WTC11 (cell line): ENCODE data around the gene NCKAP5. TPM values are rescaled to one million over a fixed set of nuclear protein-coding genes. Genes with fewer than 3 reads are reported as not detected.

Experiments used
- ATAC-seq: fragments of 200-7000 bp; cut with Tn5 transposase; 2 replicates; pipeline ENCODE4 v1.10.0; 2021; ENCODE audit warnings: mild to moderate bottlenecking, moderate library complexity
- CTCF ChIA-PET: fragments of 300-600 bp; sonication (Branson Sonifier 250); formaldehyde crosslinking; loops from one replicate; lab custom pipeline; 2021; ENCODE audit warnings: antibody characterized with exemption; lab: Charles Lee
- POLR2A ChIA-PET: fragments of 350-600 bp; sonication (Branson Sonifier 250); formaldehyde crosslinking; loops from one replicate; lab custom pipeline; 2021; ENCODE audit warnings: antibody characterized with exemption; lab: Charles Lee
- DNase-seq: peaks from one replicate; pipeline ENCODE4 v3.0.0; 2021; ENCODE audit warnings: low spot score
- H3K27ac Mint-ChIP-seq: 2 replicates; pipeline ENCODE4 v1.8.0; 2021; ENCODE audit warnings: mixed read lengths
- H3K27me3 Mint-ChIP-seq: 2 replicates; pipeline ENCODE4 v1.8.0; 2021; ENCODE audit warnings: low read depth, mild to moderate bottlenecking, moderate library complexity, mixed read lengths
- H3K36me3 Mint-ChIP-seq: 2 replicates; pipeline ENCODE4 v1.8.0; 2021; ENCODE audit warnings: mixed read lengths
- H3K4me1 Mint-ChIP-seq: 2 replicates; pipeline ENCODE4 v1.8.0; 2022; ENCODE audit warnings: mixed read lengths
- H3K4me3 Mint-ChIP-seq: 2 replicates; pipeline ENCODE4 v1.8.0; 2021; ENCODE audit warnings: mild to moderate bottlenecking, moderate library complexity, mixed read lengths
- H3K9me3 Mint-ChIP-seq: 2 replicates; pipeline ENCODE4 v1.8.0; 2021; ENCODE audit warnings: mixed read lengths
- AR ChIP-seq: fragments of 250-450 bp; sonication (Bioruptor Pico); IDR thresholded peaks from 2 replicates; pipeline ENCODE4 v1.9.0; 2021; ENCODE audit warnings: mild to moderate bottlenecking
- ATF3 ChIP-seq: sonication (generic); formaldehyde crosslinking; conservative IDR thresholded peaks from 2 replicates; pipeline ENCODE4 v1.8.1; 2022; ENCODE audit warnings: mild to moderate bottlenecking, missing genetic modification reagents
- ATF6 ChIP-seq: sonication (generic); formaldehyde crosslinking; IDR thresholded peaks from 2 replicates; pipeline ENCODE4 v1.8.1; 2023; ENCODE audit warnings: mild to moderate bottlenecking, missing genetic modification reagents
- CREM ChIP-seq: sonication (generic); formaldehyde crosslinking; IDR thresholded peaks from 2 replicates; pipeline ENCODE4 v1.8.1; 2022; ENCODE audit warnings: mild to moderate bottlenecking, missing genetic modification reagents, moderate library complexity
- E2F4 ChIP-seq: sonication (generic); formaldehyde crosslinking; IDR thresholded peaks from 2 replicates; pipeline ENCODE4 v1.8.1; 2022; ENCODE audit warnings: low read depth, mild to moderate bottlenecking, moderate library complexity, missing genetic modification reagents, borderline replicate concordance
- E2F5 ChIP-seq: sonication (generic); formaldehyde crosslinking; IDR thresholded peaks from 2 replicates; pipeline ENCODE4 v1.8.1; 2022; ENCODE audit warnings: mild to moderate bottlenecking, moderate library complexity, missing genetic modification reagents
- ERG ChIP-seq: fragments of 250-450 bp; sonication (Bioruptor Pico); IDR thresholded peaks from 2 replicates; pipeline ENCODE4 v1.8.0; 2021; ENCODE audit warnings: mild to moderate bottlenecking
- FOXP4 ChIP-seq: sonication (generic); formaldehyde crosslinking; IDR thresholded peaks from 2 replicates; pipeline ENCODE4 v1.8.0; 2022; ENCODE audit warnings: mild to moderate bottlenecking, missing genetic modification reagents
- GABPB1 ChIP-seq: sonication (generic); formaldehyde crosslinking; IDR thresholded peaks from 2 replicates; pipeline ENCODE4 v1.8.1; 2023; ENCODE audit warnings: mild to moderate bottlenecking, missing genetic modification reagents
- GRHL2 ChIP-seq: fragments of 250-450 bp; sonication (Bioruptor Pico); IDR thresholded peaks from 2 replicates; pipeline ENCODE4 v1.8.0; 2022; ENCODE audit warnings: mild to moderate bottlenecking, moderate library complexity; ENCODE audit not compliant: insufficient replicate concordance, severe bottlenecking
- GTF2I ChIP-seq: fragments of 250-450 bp; sonication (Bioruptor Pico); conservative IDR thresholded peaks from 2 replicates; pipeline ENCODE4 v1.4.0; 2021; ENCODE audit warnings: mild to moderate bottlenecking
- IRF2 ChIP-seq: sonication (generic); formaldehyde crosslinking; IDR thresholded peaks from 2 replicates; pipeline ENCODE4 v1.8.0; 2022; ENCODE audit warnings: low read depth, missing genetic modification reagents, borderline replicate concordance
- JAZF1 ChIP-seq: fragments of 250-450 bp; sonication (Bioruptor Pico); IDR thresholded peaks from 2 replicates; pipeline ENCODE4 v1.9.0; 2021; ENCODE audit warnings: moderate library complexity, mild to moderate bottlenecking, inconsistent platforms
- NFATC4 ChIP-seq: fragments of 250-450 bp; sonication (Bioruptor Pico); IDR thresholded peaks from 2 replicates; pipeline ENCODE4 v1.9.0; 2021; ENCODE audit warnings: mild to moderate bottlenecking
- NFYB ChIP-seq: sonication (generic); formaldehyde crosslinking; conservative IDR thresholded peaks from 2 replicates; pipeline ENCODE4 v1.8.0; 2022; ENCODE audit warnings: low read depth, missing genetic modification reagents
- RORB ChIP-seq: fragments of 250-450 bp; sonication (Bioruptor Pico); IDR thresholded peaks from 2 replicates; pipeline ENCODE4 v1.9.0; 2021; ENCODE audit warnings: mild to moderate bottlenecking
- STAT6 ChIP-seq: sonication (generic); formaldehyde crosslinking; conservative IDR thresholded peaks from 2 replicates; pipeline ENCODE4 v1.8.1; 2023; ENCODE audit warnings: mild to moderate bottlenecking, low read depth, missing genetic modification reagents, moderate library complexity
- TEAD1 ChIP-seq: sonication (generic); formaldehyde crosslinking; IDR thresholded peaks from 2 replicates; pipeline ENCODE4 v1.8.0; 2022; ENCODE audit warnings: mild to moderate bottlenecking, missing genetic modification reagents
- ZNF232 ChIP-seq: sonication (generic); formaldehyde crosslinking; IDR thresholded peaks from 2 replicates; pipeline ENCODE4 v1.8.0; 2022; ENCODE audit warnings: mild to moderate bottlenecking, missing genetic modification reagents
- total RNA-seq: library from RNA; stranded (reverse); gene quantifications from 3 replicates; pipeline ENCODE4 v1.2.3, GENCODE V29; 2021

Gene NCKAP5
- total RNA-seq, 1 experiment from 2014 or later, result 0.55 TPM

- TF ChIP-seq E2F5 (CRISPR knock-in tag) (no peak), ATF3 (no peak), IRF2 (CRISPR knock-in tag) (no peak), ERG (CRISPR knock-in tag) (no peak), AR (CRISPR knock-in tag) (no peak), ATF6 (CRISPR knock-in tag) (no peak), E2F4 (CRISPR knock-in tag) (no peak)
These were observed 367.4 kb downstream of the NCKAP5 start (continued) for GRCh38 chr2:133200684-133201421.

- ChIA-PET POLR2A (no interaction called here), CTCF (no interaction called here)
- Mint-ChIP-seq H3K36me3 (peaks cover 13% of the 10 kb centered on the region), H3K27ac (no peak overlapping the region), H3K9me3 (peaks cover 21% of the 10 kb centered on the region)
- no peak for TF ChIP-seq NFYB (CRISPR knock-in tag)
- TF ChIP-seq TEAD1 (CRISPR knock-in tag), result no peak
- TF ChIP-seq GRHL2 (CRISPR knock-in tag), result no peak
- TF ChIP-seq GTF2I (CRISPR knock-in tag), result no peak
- TF ChIP-seq JAZF1 (CRISPR knock-in tag), result no peak
- TF ChIP-seq, all 79 proteins: peak for 0
- Mint-ChIP-seq H3K4me1 (no peaks in the 10 kb centered on the region), H3K4me3 (no peak overlapping the region), H3K27me3 (no peaks in the 10 kb centered on the region)
- DNase-seq (no peak), ATAC-seq (no peak)
These were observed 369.6 kb downstream of the NCKAP5 start for GRCh38 chr2:133198678-133199077.

GRCh38 chr2:133197156-133197555, 371.1 kb downstream of the NCKAP5 start:
- H3K36me3 Mint-ChIP-seq, result 0 out of 2 replicates have a peak, but pooled peaks cover 5% of the 10 kb centered on the region
- ATAC-seq (no peak), DNase-seq (no peak)
- H3K9me3 Mint-ChIP-seq, result peaks cover 16% of the 10 kb centered on the region
- ChIA-PET POLR2A (no interaction called here), CTCF (interaction anchor here (1.2 kb wide), 1 partner anchor 68 kb away, joined by 3 read pairs; no protein-coding TSS in a partner anchor)
- no peaks in the 10 kb centered on the region for H3K4me1 Mint-ChIP-seq
- no peaks in the 10 kb centered on the region for H3K27me3 Mint-ChIP-seq
- no peak overlapping the region for H3K27ac Mint-ChIP-seq
- no peak overlapping the region for H3K4me3 Mint-ChIP-seq
- TF ChIP-seq NFATC4 (CRISPR knock-in tag) (no peak), STAT6 (CRISPR knock-in tag) (no peak), ZNF232 (CRISPR knock-in tag) (no peak), CREM (CRISPR knock-in tag) (no peak), RORB (CRISPR knock-in tag) (no peak), FOXP4 (CRISPR knock-in tag) (no peak), GABPB1 (CRISPR knock-in tag) (no peak)
